Measurements from ENCODE around the gene HEXD. TPM values are rescaled to one million over a fixed set of nuclear protein-coding genes. Genes with fewer than 3 reads are reported as not detected.

Gene HEXD
- total RNA-seq, 1 experiment from 2014 or later = 30.0 TPM

GRCh38 chr17:82433560-82434215 is 15.5 kb downstream of the HEXD start:
- no peak for DNase-seq
- TF ChIP-seq CTCF (conservative IDR thresholded peaks at IDR 0.05) (no peak), EZH2 (IDR thresholded peaks at IDR 0.05; ENCODE audit: low read depth) (no peak)
- Histone ChIP-seq H3K79me2 (ENCODE audit: low read depth) (no peaks in the 10 kb centered on the region), H3K9me3 (ENCODE audit: insufficient read depth, low read depth) (no peaks in the 10 kb centered on the region), H3K27ac (no peak overlapping the region), H3K9me2 (ENCODE audit: insufficient read depth) (no peaks in the 10 kb centered on the region), H3F3A (ENCODE audit: insufficient read depth, low read depth) (no peaks in the 10 kb centered on the region), H4K20me1 (ENCODE audit: insufficient read depth) (no peaks in the 10 kb centered on the region), H3K4me2 (no peak overlapping the region), H3K4me3 (no peak overlapping the region), H2AFZ (no peak overlapping the region), H3K36me3 (ENCODE audit: low read depth) (no peaks in the 10 kb centered on the region), H3K4me1 (replicated peaks; ENCODE audit: insufficient read depth) (no peaks in the 10 kb centered on the region), H3K27me3 (ENCODE audit: insufficient read depth, low read depth) (no peaks in the 10 kb centered on the region)
- CTCF ChIA-PET = no interaction called here
- intact Hi-C loops (cut with micrococcal nuclease; ENCODE audit: unreplicated experiment) = no loop called here
- no TSS peak for BruUV-seq (replicated peaks)
- POLR2A ChIA-PET (ENCODE audit: unreplicated experiment) = no interaction called here

- Histone ChIP-seq H3K9me2 (ENCODE audit: insufficient read depth) (no peaks in the 10 kb centered on the region), H3K4me1 (replicated peaks; ENCODE audit: insufficient read depth) (no peaks in the 10 kb centered on the region), H3K27ac (no peak overlapping the region), H3K4me3 (no peak overlapping the region), H3K4me2 (no peak overlapping the region), H3K36me3 (ENCODE audit: low read depth) (no peaks in the 10 kb centered on the region), H3K79me2 (ENCODE audit: low read depth) (no peaks in the 10 kb centered on the region), H3F3A (ENCODE audit: insufficient read depth, low read depth) (no peaks in the 10 kb centered on the region), H4K20me1 (ENCODE audit: insufficient read depth) (no peaks in the 10 kb centered on the region), H2AFZ (no peak overlapping the region), H3K9me3 (ENCODE audit: insufficient read depth, low read depth) (no peaks in the 10 kb centered on the region), H3K27me3 (ENCODE audit: insufficient read depth, low read depth) (no peaks in the 10 kb centered on the region)
- TF ChIP-seq CTCF (conservative IDR thresholded peaks at IDR 0.05) = no peak
- no peak for TF ChIP-seq EZH2 (IDR thresholded peaks at IDR 0.05; ENCODE audit: low read depth)
- DNase-seq = no peak
- CTCF ChIA-PET = no interaction called here
- intact Hi-C loops (cut with micrococcal nuclease; ENCODE audit: unreplicated experiment) = no loop called here
- POLR2A ChIA-PET (ENCODE audit: unreplicated experiment) = no interaction called here
- no TSS peak for BruUV-seq (replicated peaks)
Measured at GRCh38 chr17:82434216-82434565, 16.0 kb downstream of the HEXD start.

GRCh38 chr17:82435103-82435502 is 17.0 kb downstream of the HEXD start:
- CTCF ChIA-PET = no interaction called here

More at GRCh38 chr17:82435103-82435502, 17.0 kb downstream of the HEXD start:
- H3F3A ChIP-seq (ENCODE audit: insufficient read depth, low read depth) = no peaks in the 10 kb centered on the region
- H3K9me3 ChIP-seq (ENCODE audit: insufficient read depth, low read depth) = no peaks in the 10 kb centered on the region
- no peak for DNase-seq
- H3K9me2 ChIP-seq (ENCODE audit: insufficient read depth) = no peaks in the 10 kb centered on the region
- BruUV-seq (replicated peaks) = no TSS peak
- no peak overlapping the region for H3K4me3 ChIP-seq
- POLR2A ChIA-PET (ENCODE audit: unreplicated experiment) = no interaction called here
- no peaks in the 10 kb centered on the region for H3K27me3 ChIP-seq (ENCODE audit: insufficient read depth, low read depth)
- no peak overlapping the region for H3K4me2 ChIP-seq
- intact Hi-C loops (cut with micrococcal nuclease; ENCODE audit: unreplicated experiment) = no loop called here
- no peaks in the 10 kb centered on the region for H3K4me1 ChIP-seq (replicated peaks; ENCODE audit: insufficient read depth)
- H3K27ac ChIP-seq = no peak overlapping the region
- H3K36me3 ChIP-seq (ENCODE audit: low read depth) = no peaks in the 10 kb centered on the region
- H3K79me2 ChIP-seq (ENCODE audit: low read depth) = no peaks in the 10 kb centered on the region
- TF ChIP-seq EZH2 (IDR thresholded peaks at IDR 0.05; ENCODE audit: low read depth) (no peak), CTCF (conservative IDR thresholded peaks at IDR 0.05) (no peak)
- H2AFZ ChIP-seq = no peak overlapping the region
- no peaks in the 10 kb centered on the region for H4K20me1 ChIP-seq (ENCODE audit: insufficient read depth)
